ENCODE data around the gene ELF1. TPM values are rescaled to one million over a fixed set of nuclear protein-coding genes. Genes with fewer than 3 reads are reported as not detected.

ELF1 gene
- total RNA-seq, 1 experiment from 2014 or later, result 28.5 TPM

DNA sequence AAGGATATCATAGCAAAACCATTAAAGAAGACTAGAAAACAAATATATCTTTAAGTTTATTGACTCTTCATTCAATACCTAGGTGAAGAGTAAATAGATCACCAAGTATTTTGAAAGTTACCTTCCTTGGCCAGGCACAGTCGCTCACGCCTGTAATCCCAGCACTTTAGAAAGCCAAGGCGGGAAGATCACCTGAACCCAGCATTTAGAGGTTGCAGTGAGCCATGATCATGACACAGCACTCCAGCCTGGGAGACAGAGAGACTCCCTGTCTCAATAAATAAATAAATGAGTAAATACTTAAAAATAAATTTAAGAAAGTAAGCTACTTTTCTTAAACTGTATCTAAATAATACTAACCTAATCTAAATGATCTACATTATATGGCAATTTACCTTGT lies 33.3 kb upstream of the ELF1 start:
- Histone ChIP-seq H3K4me3 (ENCODE audit: low read depth in 2 of 2, low read length in 2 of 2) (no peak overlapping the region), H3K27me3 (ENCODE audit: control insufficient read depth, insufficient read depth, low read length) (no peaks in the 10 kb centered on the region), H3K4me1 (ENCODE audit: control insufficient read depth, insufficient read depth, low read length) (peaks cover 43% of the 10 kb centered on the region), H3K9me3 (ENCODE audit: control insufficient read depth, insufficient read depth, low read depth, low read length) (no peaks in the 10 kb centered on the region), H3K36me3 (ENCODE audit: control insufficient read depth, insufficient read depth, low read length) (no peaks in the 10 kb centered on the region), H3K27ac (ENCODE audit: low read length) (no peak overlapping the region)
- in situ Hi-C loops (cut with HindIII; ENCODE audit: low pct_unique_long_range_greater_than_20kb, low sequenced_read_pairs), result no loop called here
- BruUV-seq (replicated peaks), result no TSS peak
- DNase-seq (ENCODE audit: low read depth, low spot score) (no peak), ATAC-seq (no peak)
- intact Hi-C loops (cut with micrococcal nuclease; ENCODE audit: unreplicated experiment), result no loop called here
- TF ChIP-seq REST (IDR thresholded peaks at IDR 0.05; ENCODE audit: insufficient read depth in 1 of 2, low read depth in 2 of 2, low read length in 1 of 2) (no peak), POLR2AphosphoS5 (IDR thresholded peaks at IDR 0.05; ENCODE audit: low read depth, low read length) (no peak), CTCF (IDR thresholded peaks at IDR 0.05) (no peak), SIN3A (IDR thresholded peaks at IDR 0.05; ENCODE audit: borderline replicate concordance, insufficient read depth, low read depth, low read length) (no peak), TCF7L2 (IDR thresholded peaks at IDR 0.05; ENCODE audit: low read depth, low read length) (no peak)
- POLR2A ChIA-PET, result interaction anchor here (0.7 kb wide), 1 partner anchor 64 kb away, joined by 8 read pairs; no protein-coding TSS in a partner anchor
- CTCF ChIA-PET, result no interaction called here

GRCh38 chr13:41049480-41050440 lies 30.6 kb upstream of the ELF1 start:
- H3K27ac ChIP-seq (ENCODE audit: low read length), result no peak overlapping the region
- DNase-seq (ENCODE audit: low read depth, low spot score), result no peak
- TF ChIP-seq CTCF (IDR thresholded peaks at IDR 0.05), result no peak
- TF ChIP-seq REST (IDR thresholded peaks at IDR 0.05; ENCODE audit: insufficient read depth in 1 of 2, low read depth in 2 of 2, low read length in 1 of 2), result no peak
- no peak for TF ChIP-seq TCF7L2 (IDR thresholded peaks at IDR 0.05; ENCODE audit: low read depth, low read length)
- no peak for TF ChIP-seq SIN3A (IDR thresholded peaks at IDR 0.05; ENCODE audit: borderline replicate concordance, insufficient read depth, low read depth, low read length)
- no peak for TF ChIP-seq POLR2AphosphoS5 (IDR thresholded peaks at IDR 0.05; ENCODE audit: low read depth, low read length)
- no peak overlapping the region for H3K4me3 ChIP-seq (ENCODE audit: low read depth in 2 of 2, low read length in 2 of 2)
- in situ Hi-C loops (cut with HindIII; ENCODE audit: low pct_unique_long_range_greater_than_20kb, low sequenced_read_pairs) (no loop called here), intact Hi-C loops (cut with micrococcal nuclease; ENCODE audit: unreplicated experiment) (no loop called here)
- peaks cover 18% of the 10 kb centered on the region for H3K4me1 ChIP-seq (ENCODE audit: control insufficient read depth, insufficient read depth, low read length)
- ATAC-seq, result no peak
- ChIA-PET CTCF (no interaction called here), POLR2A (no interaction called here)
- no peaks in the 10 kb centered on the region for H3K9me3 ChIP-seq (ENCODE audit: control insufficient read depth, insufficient read depth, low read depth, low read length)
- no peaks in the 10 kb centered on the region for H3K36me3 ChIP-seq (ENCODE audit: control insufficient read depth, insufficient read depth, low read length)
- no TSS peak for BruUV-seq (replicated peaks)
- H3K27me3 ChIP-seq (ENCODE audit: control insufficient read depth, insufficient read depth, low read length), result no peaks in the 10 kb centered on the region

Data from Panc1 (cell line).